PC-3 (cell line): Measurements from ENCODE around the gene ABCF1.

Experiments
- EZH2 ChIP-seq: fragments of 300-600 bp; sonication (generic); IDR thresholded peaks from one replicate; pipeline ENCODE4 v1.6.1; 2017; ENCODE audit warnings: antibody characterized with exemption, mild to moderate bottlenecking, low read length; ENCODE audit not compliant: unreplicated experiment
- TF ChIP-seq, protein P1 (sequence below): fragments of 300-600 bp; sonication (generic); conservative IDR thresholded peaks from 2 replicates; pipeline ENCODE4 v1.5.1; 2017; ENCODE audit warnings: antibody characterized with exemption, low read depth, mild to moderate bottlenecking, low read length

- TF ChIP-seq, protein P1, sequence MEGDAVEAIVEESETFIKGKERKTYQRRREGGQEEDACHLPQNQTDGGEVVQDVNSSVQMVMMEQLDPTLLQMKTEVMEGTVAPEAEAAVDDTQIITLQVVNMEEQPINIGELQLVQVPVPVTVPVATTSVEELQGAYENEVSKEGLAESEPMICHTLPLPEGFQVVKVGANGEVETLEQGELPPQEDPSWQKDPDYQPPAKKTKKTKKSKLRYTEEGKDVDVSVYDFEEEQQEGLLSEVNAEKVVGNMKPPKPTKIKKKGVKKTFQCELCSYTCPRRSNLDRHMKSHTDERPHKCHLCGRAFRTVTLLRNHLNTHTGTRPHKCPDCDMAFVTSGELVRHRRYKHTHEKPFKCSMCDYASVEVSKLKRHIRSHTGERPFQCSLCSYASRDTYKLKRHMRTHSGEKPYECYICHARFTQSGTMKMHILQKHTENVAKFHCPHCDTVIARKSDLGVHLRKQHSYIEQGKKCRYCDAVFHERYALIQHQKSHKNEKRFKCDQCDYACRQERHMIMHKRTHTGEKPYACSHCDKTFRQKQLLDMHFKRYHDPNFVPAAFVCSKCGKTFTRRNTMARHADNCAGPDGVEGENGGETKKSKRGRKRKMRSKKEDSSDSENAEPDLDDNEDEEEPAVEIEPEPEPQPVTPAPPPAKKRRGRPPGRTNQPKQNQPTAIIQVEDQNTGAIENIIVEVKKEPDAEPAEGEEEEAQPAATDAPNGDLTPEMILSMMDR = no peak
- no peak for TF ChIP-seq EZH2
Observed at GRCh38 chr6:30578051-30578450, 6.8 kb downstream of the ABCF1 start.
